Suprapubic skin (tissue), 3 donors: ENCODE data around the gene RERE.

Experiments
- POLR2AphosphoS5 ChIP-seq, 3 donors: sonication (generic); formaldehyde crosslinking; IDR thresholded peaks; one replicate each; pipeline ENCODE4 v1.6.1; 2017; ENCODE audit warnings: antibody characterized with exemption in 3 of 3
- TF ChIP-seq, protein P1 (sequence below), 2 donors: fragments of 200-600 bp in 1 of 2; fragments of 450-650 bp in 1 of 2; sonication (generic) in 1 of 2; IDR thresholded peaks; one replicate each; pipeline ENCODE4 v1.5.1; 2016 to 2019; ENCODE audit warnings: antibody characterized with exemption in 2 of 2, mild to moderate bottlenecking in 1 of 2, moderate library complexity in 1 of 2

DNA sequence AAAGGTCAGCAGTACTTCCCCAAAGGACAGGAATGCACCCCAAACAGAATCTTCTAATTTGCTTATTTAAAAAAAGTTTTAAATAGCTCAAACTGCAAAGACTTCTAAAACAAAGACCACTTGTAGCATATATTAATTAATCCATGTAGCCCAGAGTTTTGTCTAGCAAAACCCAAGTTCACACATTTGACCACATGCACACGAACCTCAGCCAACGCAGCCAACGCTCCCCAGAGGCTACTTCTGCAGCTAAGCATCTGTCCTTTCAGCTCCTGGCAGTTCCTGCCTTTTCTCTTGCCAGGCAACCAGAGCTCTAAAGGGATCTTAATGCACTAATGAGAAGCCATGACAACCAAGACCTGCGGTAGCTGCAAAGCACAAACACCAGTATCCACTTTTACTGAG, 89.6 kb downstream of the RERE start:
- no peak for TF ChIP-seq POLR2AphosphoS5 (IDR thresholded peaks at IDR 0.05)
- TF ChIP-seq, protein P1, sequence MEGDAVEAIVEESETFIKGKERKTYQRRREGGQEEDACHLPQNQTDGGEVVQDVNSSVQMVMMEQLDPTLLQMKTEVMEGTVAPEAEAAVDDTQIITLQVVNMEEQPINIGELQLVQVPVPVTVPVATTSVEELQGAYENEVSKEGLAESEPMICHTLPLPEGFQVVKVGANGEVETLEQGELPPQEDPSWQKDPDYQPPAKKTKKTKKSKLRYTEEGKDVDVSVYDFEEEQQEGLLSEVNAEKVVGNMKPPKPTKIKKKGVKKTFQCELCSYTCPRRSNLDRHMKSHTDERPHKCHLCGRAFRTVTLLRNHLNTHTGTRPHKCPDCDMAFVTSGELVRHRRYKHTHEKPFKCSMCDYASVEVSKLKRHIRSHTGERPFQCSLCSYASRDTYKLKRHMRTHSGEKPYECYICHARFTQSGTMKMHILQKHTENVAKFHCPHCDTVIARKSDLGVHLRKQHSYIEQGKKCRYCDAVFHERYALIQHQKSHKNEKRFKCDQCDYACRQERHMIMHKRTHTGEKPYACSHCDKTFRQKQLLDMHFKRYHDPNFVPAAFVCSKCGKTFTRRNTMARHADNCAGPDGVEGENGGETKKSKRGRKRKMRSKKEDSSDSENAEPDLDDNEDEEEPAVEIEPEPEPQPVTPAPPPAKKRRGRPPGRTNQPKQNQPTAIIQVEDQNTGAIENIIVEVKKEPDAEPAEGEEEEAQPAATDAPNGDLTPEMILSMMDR (IDR thresholded peaks at IDR 0.05), result no peak
